CD4-positive, alpha-beta T cell treated with Interleukin-2 at 100 ng/mL for 4 hours (primary cell): ENCODE measurements around the gene RABL3.
"Not testable (repeated sequence)": the region's sequence is repeated elsewhere in the genome, so short reads cannot be mapped to it uniquely, and the experiment has no call there.

ENCODE experiments used
- DNase-seq: peaks from one replicate; pipeline ENCODE4 v3.0.0-alpha.2; 2020; ENCODE audit warnings: low spot score

Gene RABL3

GRCh38 chr3:120645083-120645845, 97.1 kb downstream of the RABL3 start:
- DNase-seq = no peak

- DNase-seq = no peak
These were observed 99.9 kb downstream of the RABL3 start for GRCh38 chr3:120642368-120642948.

GRCh38 chr3:120641696-120642246, 100.5 kb downstream of the RABL3 start:
- no peak for DNase-seq

- no peak for DNase-seq
These were observed 102.1 kb downstream of the RABL3 start for GRCh38 chr3:120640231-120640630.

GRCh38 chr3:120638820-120639219, 103.5 kb downstream of the RABL3 start:
- DNase-seq = not testable (repeated sequence)

GRCh38 chr3:120637851-120638559, 104.3 kb downstream of the RABL3 start:
- DNase-seq = no peak

- DNase-seq = no peak
These were observed 105.4 kb downstream of the RABL3 start for GRCh38 chr3:120636795-120637401.
